H9 (cell line): ENCODE results near the gene SPINK1. TPM values are rescaled to one million over a fixed set of nuclear protein-coding genes. Genes with fewer than 3 reads are reported as not detected.

ENCODE experiments used
- DNase-seq: peaks from one replicate; pipeline ENCODE4 v3.0.0-alpha.2; 2017
- H2AFZ ChIP-seq: one replicate; pipeline ENCODE4 v1.6.1; 2013; ENCODE audit warnings: mild to moderate bottlenecking, low read length, control low read depth, moderate library complexity
- H2AK5ac ChIP-seq: 2 replicates; pipeline ENCODE4 v1.6.1; 2013; ENCODE audit warnings: low read length, control low read depth, mixed read lengths; ENCODE audit not compliant: insufficient read length
- H2BK120ac ChIP-seq: one replicate; pipeline ENCODE4 v1.6.1; 2013; ENCODE audit warnings: low read depth, mild to moderate bottlenecking, low read length, control low read depth, inconsistent platforms; ENCODE audit not compliant: poor library complexity, severe bottlenecking
- H2BK12ac ChIP-seq: 2 replicates; pipeline ENCODE4 v1.6.1; 2013; ENCODE audit warnings: low read length, control low read depth, mixed read lengths, low read depth; ENCODE audit not compliant: insufficient read length
- H2BK15ac ChIP-seq: 2 replicates; pipeline ENCODE4 v1.6.1; 2013; ENCODE audit warnings: low read depth, low read length, control low read depth
- H2BK20ac ChIP-seq: one replicate; pipeline ENCODE4 v1.6.1; 2013; ENCODE audit warnings: low read depth, mild to moderate bottlenecking, low read length, control low read depth, inconsistent platforms; ENCODE audit not compliant: poor library complexity, severe bottlenecking
- H2BK5ac ChIP-seq: 2 replicates; pipeline ENCODE4 v1.6.1; 2013; ENCODE audit warnings: low read length, control low read depth, mixed read lengths; ENCODE audit not compliant: insufficient read length
- H3K14ac ChIP-seq: 2 replicates; pipeline ENCODE4 v1.6.1; 2013; ENCODE audit warnings: low read length, control low read depth; ENCODE audit not compliant: insufficient read depth
- H3K18ac ChIP-seq: 2 replicates; pipeline ENCODE4 v1.6.1; 2013; ENCODE audit warnings: low read depth, mild to moderate bottlenecking, mixed read lengths, low read length, control low read depth; ENCODE audit not compliant: insufficient read length
- H3K23ac ChIP-seq: 2 replicates; pipeline ENCODE4 v1.6.1; 2013; ENCODE audit warnings: low read length, control low read depth, mixed read lengths, low read depth; ENCODE audit not compliant: insufficient read length
- H3K23me2 ChIP-seq: 2 replicates; pipeline ENCODE4 v1.6.1; 2013; ENCODE audit warnings: low read depth, mild to moderate bottlenecking, mixed read lengths, low read length, control low read depth; ENCODE audit not compliant: insufficient read length, poor library complexity, severe bottlenecking
- H3K27ac ChIP-seq: 2 replicates; pipeline ENCODE4 v1.5.1; 2013; ENCODE audit warnings: low read length, control low read depth, mixed read lengths, low read depth; ENCODE audit not compliant: insufficient read length
- H3K27me3 ChIP-seq: 2 replicates; pipeline ENCODE4 v1.6.1; 2013; ENCODE audit warnings: low read length, control low read depth, inconsistent platforms; ENCODE audit not compliant: insufficient read depth
- H3K4ac ChIP-seq: 2 replicates; pipeline ENCODE4 v1.6.1; 2013; ENCODE audit warnings: low read depth, mild to moderate bottlenecking, control low read depth, inconsistent platforms, low read length, moderate library complexity
- H3K4me1 ChIP-seq: 2 replicates; pipeline ENCODE4 v1.6.1; 2013; ENCODE audit warnings: low read length, control low read depth, inconsistent platforms; ENCODE audit not compliant: insufficient read depth
- H3K4me2 ChIP-seq: 2 replicates; pipeline ENCODE4 v1.6.1; 2013; ENCODE audit warnings: low read length, control low read depth, mixed read lengths; ENCODE audit not compliant: insufficient read length, insufficient read depth
- H3K56ac ChIP-seq: 2 replicates; pipeline ENCODE4 v1.6.1; 2013; ENCODE audit warnings: low read depth, mild to moderate bottlenecking, mixed read lengths, low read length, control low read depth; ENCODE audit not compliant: insufficient read length
- H3K79me1 ChIP-seq: 2 replicates; pipeline ENCODE4 v1.6.1; 2013; ENCODE audit warnings: low read depth, mild to moderate bottlenecking, moderate library complexity, low read length, control low read depth, inconsistent platforms; ENCODE audit not compliant: insufficient read depth, poor library complexity, severe bottlenecking
- H3K79me2 ChIP-seq: 2 replicates; pipeline ENCODE4 v1.6.1; 2013; ENCODE audit warnings: low read length, control low read depth, inconsistent platforms; ENCODE audit not compliant: insufficient read depth
- H3K9ac ChIP-seq: 2 replicates; pipeline ENCODE4 v1.6.1; 2013; ENCODE audit warnings: low read length, control low read depth, mixed read lengths; ENCODE audit not compliant: insufficient read length; ENCODE audit errors: extremely low read depth
- H3K9me3 ChIP-seq: one replicate; pipeline ENCODE4 v1.6.1; 2013; ENCODE audit warnings: low read depth, low read length, inconsistent platforms; ENCODE audit not compliant: control insufficient read depth
- H3T11ph ChIP-seq: one replicate; pipeline ENCODE4 v1.6.1; 2013; ENCODE audit warnings: mild to moderate bottlenecking, low read length, control low read depth, inconsistent platforms
- H4K20me1 ChIP-seq: one replicate; pipeline ENCODE4 v1.6.1; 2013; ENCODE audit not compliant: control insufficient read depth, insufficient read length, insufficient read depth
- H4K5ac ChIP-seq: 2 replicates; pipeline ENCODE4 v1.6.1; 2013; ENCODE audit warnings: low read depth, mild to moderate bottlenecking, mixed read lengths, low read length, control low read depth; ENCODE audit not compliant: insufficient read length
- H4K8ac ChIP-seq: replicated peaks from 2 replicates; pipeline ENCODE4 v1.6.1; 2013; ENCODE audit warnings: low read length, control low read depth, mixed read lengths, low read depth; ENCODE audit not compliant: insufficient read length
- H4K91ac ChIP-seq: 2 replicates; pipeline ENCODE4 v1.6.1; 2013; ENCODE audit warnings: low read depth, mild to moderate bottlenecking, moderate library complexity, mixed read lengths, low read length, control low read depth; ENCODE audit not compliant: insufficient read length
- H3K27ac Mint-ChIP-seq, 3 experiments: 2 replicates in 2 of 3; 3 replicates in 1 of 3; pipeline ENCODE4 v1.8.0; 2020 to 2021; ENCODE audit warnings: mixed read lengths in 3 of 3, mild to moderate bottlenecking in 1 of 3, moderate library complexity in 1 of 3
- H3K27me3 Mint-ChIP-seq: 2 replicates; pipeline ENCODE4 v1.8.0; 2021; ENCODE audit warnings: low read depth, mild to moderate bottlenecking, moderate library complexity, mixed read lengths
- H3K36me3 Mint-ChIP-seq, 3 experiments: 2 replicates in 2 of 3; 3 replicates in 1 of 3; pipeline ENCODE4 v1.8.0; 2020 to 2021; ENCODE audit warnings: low read depth in 3 of 3, mixed read lengths in 3 of 3; ENCODE audit not compliant: insufficient read depth in 1 of 3
- H3K4me1 Mint-ChIP-seq, 2 experiments: 2 replicates each; pipeline ENCODE4 v1.8.0; 2020; ENCODE audit warnings: mixed read lengths in 2 of 2
- H3K4me3 Mint-ChIP-seq, 2 experiments: 2 replicates in 1 of 2; 3 replicates in 1 of 2; pipeline ENCODE4 v1.8.0; 2020 to 2021; ENCODE audit warnings: mild to moderate bottlenecking in 2 of 2, mixed read lengths in 2 of 2, moderate library complexity in 1 of 2
- H3K9me3 Mint-ChIP-seq, 2 experiments: 2 replicates in 1 of 2; 3 replicates in 1 of 2; pipeline ENCODE4 v1.8.0; 2020; ENCODE audit warnings: mild to moderate bottlenecking in 2 of 2, mixed read lengths in 2 of 2, moderate library complexity in 1 of 2
- WGBS: extraction: QIAGEN DNeasy Blood & Tissue Kit; methylation state at CpG from one replicate; pipeline ENCODE4 v1.1.7; 2013; ENCODE audit warnings: missing lambda C conversion rate, low lambda C conversion rate, mixed read lengths; ENCODE audit not compliant: insufficient read length; ENCODE audit errors: extremely low coverage; 5-methylcytosine and 5-hydroxymethylcytosine counted together
- total RNA-seq: library from RNA; stranded (reverse); gene quantifications from 2 replicates; pipeline ENCODE4 v1.2.1, GENCODE V29; 2021
- TF ChIP-seq, protein P1 (sequence below): fragments of 200-600 bp; sonication (generic); conservative IDR thresholded peaks from 3 replicates; pipeline ENCODE4 v1.8.0; 2021; ENCODE audit warnings: antibody characterized with exemption, mild to moderate bottlenecking

Gene SPINK1
- total RNA-seq, 1 experiment from 2014 or later, result 3.1 TPM

DNA sequence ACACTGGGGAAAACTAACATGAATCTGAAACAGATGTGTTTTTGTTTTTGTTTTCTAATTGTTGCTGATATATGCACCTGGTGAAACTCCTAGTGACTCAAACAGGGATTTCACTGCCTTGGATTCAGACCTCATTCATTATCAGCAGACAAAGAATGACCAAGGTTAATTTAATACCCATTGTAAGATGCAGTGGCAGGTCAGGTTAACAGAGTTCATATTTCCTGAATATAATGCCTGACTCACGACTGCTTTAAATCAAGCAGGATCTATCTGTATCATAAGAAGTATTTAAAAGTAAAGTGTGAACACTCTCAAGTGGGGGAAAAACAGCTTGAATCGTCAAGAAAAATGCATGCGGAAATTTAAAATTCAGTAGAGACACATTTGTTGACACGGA lies 54.5 kb downstream of the SPINK1 start:
- no CpG with 5 or more reads among the region's 4 CpGs for WGBS
- H3K27ac Mint-ChIP-seq, result 0 out of 7 replicates have a peak overlapping the region, but pooled peaks of 1 of the 3 experiments have one; percentile 9

More for the DNA sequence above, 54.5 kb downstream of the SPINK1 start:
- Histone ChIP-seq H3K27me3 (no peaks in the 10 kb centered on the region), H4K91ac (no peak overlapping the region), H3K4ac (no peak overlapping the region), H2BK12ac (no peak overlapping the region), H3K79me1 (peaks cover 2% of the 10 kb centered on the region), H4K5ac (no peak overlapping the region), H3K23me2 (peaks cover 1% of the 10 kb centered on the region), H3K23ac (no peak overlapping the region), H3K4me2 (no peak overlapping the region), H2AFZ (no peak overlapping the region), H4K20me1 (peaks cover 1% of the 10 kb centered on the region), H3K14ac (no peak overlapping the region), H3K9ac (no peak overlapping the region), H2BK15ac (no peak overlapping the region), H3K4me1 (no peaks in the 10 kb centered on the region), H2BK20ac (no peak overlapping the region), H3T11ph (no peak overlapping the region), H2BK120ac (no peak overlapping the region), H3K18ac (no peak overlapping the region), H3K27ac (no peak overlapping the region), H3K9me3 (no peaks in the 10 kb centered on the region), H3K56ac (no peak overlapping the region), H2AK5ac (no peak overlapping the region), H2BK5ac (no peak overlapping the region), H3K79me2 (peaks cover 2% of the 10 kb centered on the region; the same call in 1 of the 2 replicates), H4K8ac (no peak overlapping the region)
- H3K9me3 Mint-ChIP-seq, result peaks cover 14 to 16% of the 10 kb centered on the region in 2 experiments
- peaks cover 33 to 50% of the 10 kb centered on the region in 2 experiments for H3K4me1 Mint-ChIP-seq
- peaks cover 6 to 19% (median 18%) of the 10 kb centered on the region in 3 experiments for H3K36me3 Mint-ChIP-seq
- H3K27me3 Mint-ChIP-seq, result no peaks in the 10 kb centered on the region
- no peak for DNase-seq
- TF ChIP-seq, protein P1, sequence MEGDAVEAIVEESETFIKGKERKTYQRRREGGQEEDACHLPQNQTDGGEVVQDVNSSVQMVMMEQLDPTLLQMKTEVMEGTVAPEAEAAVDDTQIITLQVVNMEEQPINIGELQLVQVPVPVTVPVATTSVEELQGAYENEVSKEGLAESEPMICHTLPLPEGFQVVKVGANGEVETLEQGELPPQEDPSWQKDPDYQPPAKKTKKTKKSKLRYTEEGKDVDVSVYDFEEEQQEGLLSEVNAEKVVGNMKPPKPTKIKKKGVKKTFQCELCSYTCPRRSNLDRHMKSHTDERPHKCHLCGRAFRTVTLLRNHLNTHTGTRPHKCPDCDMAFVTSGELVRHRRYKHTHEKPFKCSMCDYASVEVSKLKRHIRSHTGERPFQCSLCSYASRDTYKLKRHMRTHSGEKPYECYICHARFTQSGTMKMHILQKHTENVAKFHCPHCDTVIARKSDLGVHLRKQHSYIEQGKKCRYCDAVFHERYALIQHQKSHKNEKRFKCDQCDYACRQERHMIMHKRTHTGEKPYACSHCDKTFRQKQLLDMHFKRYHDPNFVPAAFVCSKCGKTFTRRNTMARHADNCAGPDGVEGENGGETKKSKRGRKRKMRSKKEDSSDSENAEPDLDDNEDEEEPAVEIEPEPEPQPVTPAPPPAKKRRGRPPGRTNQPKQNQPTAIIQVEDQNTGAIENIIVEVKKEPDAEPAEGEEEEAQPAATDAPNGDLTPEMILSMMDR, result no peak
- H3K4me3 Mint-ChIP-seq, result no peak overlapping the region

Other genes starting within 250 kb of the SPINK1 start
- gene JAKMIP2, start 48.9 kb downstream of the SPINK1 start, total RNA-seq, result 5.4 and 6.4 TPM in 2 replicates
- 62.5 and 66.0 TPM in 2 replicates for gene SCGB3A2, start 47.0 kb upstream of the SPINK1 start, total RNA-seq
- gene C5orf46, start 74.9 kb upstream of the SPINK1 start, total RNA-seq, result not detected in 2 replicates
- 5.6 and 6.0 TPM in 2 replicates for gene SPINK5, start 232.3 kb upstream of the SPINK1 start, total RNA-seq